IMR-90 (cell line): Measurements from ENCODE around the gene MAOA. TPM values are rescaled to one million over a fixed set of nuclear protein-coding genes. Genes with fewer than 3 reads are reported as not detected.

Experiments
- ATAC-seq: fragments of 200-7000 bp; cut with Tn5 transposase; 2 replicates; pipeline ENCODE4 v1.9.1; 2020; ENCODE audit warnings: low read depth, mild to moderate bottlenecking, moderate library complexity
- BruUV-seq: library from RNA; stranded (reverse); fragments of 400-500 nt; replicated peaks from 2 replicates; lab custom pipeline; 2021; lab: Mats Ljungman, UMichigan
- CTCF ChIA-PET: fragments of 300-600 bp; formaldehyde crosslinking; extraction: SDS; loops from one replicate; lab custom pipeline; 2021; ENCODE audit warnings: antibody characterized with exemption; lab: Yijun Ruan, JAX
- POLR2A ChIA-PET: fragments of 300-600 bp; sonication (Branson Sonifier 250); formaldehyde crosslinking; loops from one replicate; lab custom pipeline; 2022; ENCODE audit warnings: antibody characterized with exemption; ENCODE audit not compliant: unreplicated experiment; lab: Charles Lee
- DNase-seq: peaks from one replicate; pipeline ENCODE4 v3.0.0; 2013
- H2AFZ ChIP-seq: replicated peaks from 2 replicates; pipeline ENCODE3; 2013; ENCODE audit warnings: low read length, mild to moderate bottlenecking; ENCODE audit not compliant: poor library complexity
- H2AK5ac ChIP-seq: 2 replicates; pipeline ENCODE4 v1.6.1; 2013; ENCODE audit warnings: low read depth, low read length, inconsistent platforms
- H2AK9ac ChIP-seq: replicated peaks from 2 replicates; pipeline ENCODE3; 2013; ENCODE audit warnings: mild to moderate bottlenecking, low read depth, low read length, moderate library complexity; ENCODE audit not compliant: poor library complexity
- H2BK120ac ChIP-seq: 2 replicates; pipeline ENCODE4 v1.6.1; 2013; ENCODE audit warnings: low read depth, low read length, inconsistent platforms
- H2BK15ac ChIP-seq: 3 replicates; pipeline ENCODE4 v1.6.1; 2013; ENCODE audit warnings: low read depth, low read length, inconsistent platforms
- H2BK20ac ChIP-seq: 2 replicates; pipeline ENCODE4 v1.6.1; 2013; ENCODE audit warnings: low read depth, mild to moderate bottlenecking, inconsistent platforms, low read length, moderate library complexity
- H2BK5ac ChIP-seq: 2 replicates; pipeline ENCODE4 v1.6.1; 2013; ENCODE audit warnings: mild to moderate bottlenecking, low read depth, low read length, inconsistent platforms; ENCODE audit not compliant: poor library complexity, severe bottlenecking
- H3K14ac ChIP-seq: replicated peaks from 2 replicates; pipeline ENCODE4 v1.6.1; 2013; ENCODE audit warnings: low read depth, low read length, inconsistent platforms
- H3K18ac ChIP-seq: 2 replicates; pipeline ENCODE4 v1.6.1; 2013; ENCODE audit warnings: low read depth, low read length, control low read depth
- H3K23ac ChIP-seq: 2 replicates; pipeline ENCODE4 v1.6.1; 2013; ENCODE audit warnings: low read depth, low read length, inconsistent platforms
- H3K27ac ChIP-seq: 2 replicates; pipeline ENCODE4 v1.5.1; 2013; ENCODE audit warnings: mild to moderate bottlenecking, control low read depth, low read length; ENCODE audit not compliant: insufficient read depth
- H3K27me3 ChIP-seq: 2 replicates; pipeline ENCODE4 v1.6.1; 2013; ENCODE audit warnings: low read length; ENCODE audit not compliant: control insufficient read depth, insufficient read depth
- H3K36me3 ChIP-seq: 2 replicates; pipeline ENCODE4 v1.6.1; 2013; ENCODE audit warnings: low read length, mixed read lengths; ENCODE audit not compliant: control insufficient read depth, insufficient read depth
- H3K4ac ChIP-seq: 2 replicates; pipeline ENCODE4 v1.6.1; 2013; ENCODE audit warnings: low read depth, low read length, inconsistent platforms
- H3K4me1 ChIP-seq: 2 replicates; pipeline ENCODE4 v1.6.1; 2013; ENCODE audit warnings: low read length, mixed read lengths; ENCODE audit not compliant: control insufficient read depth, insufficient read depth
- H3K4me2 ChIP-seq: 2 replicates; pipeline ENCODE4 v1.6.1; 2013; ENCODE audit warnings: low read depth, mild to moderate bottlenecking, control low read depth, low read length, moderate library complexity
- H3K4me3 ChIP-seq: 2 replicates; pipeline ENCODE4 v1.5.1; 2013; ENCODE audit warnings: low read depth, mild to moderate bottlenecking, control low read depth, low read length, moderate library complexity; ENCODE audit not compliant: insufficient read depth
- H3K56ac ChIP-seq: 2 replicates; pipeline ENCODE4 v1.6.1; 2013; ENCODE audit warnings: low read length, inconsistent platforms; ENCODE audit not compliant: insufficient read depth; ENCODE audit errors: extremely low read depth
- H3K79me1 ChIP-seq, 2 experiments: 2 replicates each; pipeline ENCODE4 v1.6.1; 2013; ENCODE audit warnings: low read length in 2 of 2, inconsistent platforms in 1 of 2, low read depth in 1 of 2
- H3K9ac ChIP-seq: 2 replicates; pipeline ENCODE4 v1.6.1; 2013; ENCODE audit warnings: low read depth, low read length, control low read depth
- H3K9me1 ChIP-seq: 2 replicates; pipeline ENCODE4 v1.6.1; 2013; ENCODE audit warnings: low read length, inconsistent platforms; ENCODE audit not compliant: insufficient read depth
- H3K9me3 ChIP-seq: 2 replicates; pipeline ENCODE4 v1.6.1; 2013; ENCODE audit warnings: low read length; ENCODE audit not compliant: control insufficient read depth, insufficient read depth
- H4K20me1 ChIP-seq: 2 replicates; pipeline ENCODE4 v1.6.1; 2013; ENCODE audit warnings: low read length, inconsistent platforms; ENCODE audit not compliant: insufficient read depth
- H4K5ac ChIP-seq: 2 replicates; pipeline ENCODE4 v1.6.1; 2013; ENCODE audit warnings: mild to moderate bottlenecking, low read depth, low read length, control low read depth
- H4K8ac ChIP-seq, 2 experiments: 2 replicates each; pipeline ENCODE4 v1.6.1; 2013; ENCODE audit warnings: low read depth in 2 of 2, low read length in 2 of 2, control low read depth in 1 of 2, inconsistent platforms in 1 of 2
- H4K91ac ChIP-seq: 2 replicates; pipeline ENCODE4 v1.6.1; 2013; ENCODE audit warnings: low read depth, low read length, inconsistent platforms; ENCODE audit not compliant: insufficient read depth
- BHLHE40 ChIP-seq: fragments of 150-350 bp; IDR thresholded peaks from 2 replicates; pipeline ENCODE4 v1.6.1; 2016; ENCODE audit warnings: mild to moderate bottlenecking, low read depth, low read length
- CEBPB ChIP-seq: IDR thresholded peaks from 2 replicates; pipeline ENCODE4 v1.6.1; 2012; ENCODE audit warnings: low read depth, low read length, improper control_type of control experiment
- WGBS, 2 experiments: methylation state at CpG; one replicate each; pipeline versions ENCODE4 v1.1.5 to v1.1.7; 2013; ENCODE audit warnings: missing lambda C conversion rate in 2 of 2; ENCODE audit not compliant: insufficient read length in 1 of 2; ENCODE audit errors: extremely low coverage in 2 of 2; 5-methylcytosine and 5-hydroxymethylcytosine counted together
- dilution Hi-C: fragments of 300-500 bp; cut with HindIII; formaldehyde crosslinking; loops from one replicate; pipeline ENCODE4 v1.14.3; 2018; ENCODE audit warnings: low sequenced_read_pairs; ENCODE audit not compliant: unreplicated experiment
- in situ Hi-C: fragments of 300-500 bp; cut with MboI; formaldehyde crosslinking; loops from 3 replicates; pipeline ENCODE4 v1.14.3; 2019; ENCODE audit warnings: low sequenced_read_pairs, inconsistent platforms, mixed read lengths
- intact Hi-C: fragments of 100-400 bp; cut with micrococcal nuclease; formaldehyde crosslinking; loops from 2 replicates; pipeline ENCODE4 v1.10.0; 2022
- polyA plus RNA-seq, 3 experiments: library from polyadenylated mRNA; depleted of rRNA; stranded (reverse); fragments of >200 nt; gene quantifications; 2 replicates each; pipeline ENCODE4 v1.2.3, GENCODE V29; 2012; ENCODE audit warnings: low replicate concordance in 1 of 3
- total RNA-seq: library from RNA; depleted of rRNA; stranded (reverse); fragments of >200 nt; gene quantifications from 2 replicates; pipeline ENCODE4 v1.2.3, GENCODE V29; 2012

Gene MAOA
- total and polyA plus RNA-seq, 2 of the 4 experiments (the other 2 are of a cell fraction) = 0.14 to 0.36 TPM

DNA sequence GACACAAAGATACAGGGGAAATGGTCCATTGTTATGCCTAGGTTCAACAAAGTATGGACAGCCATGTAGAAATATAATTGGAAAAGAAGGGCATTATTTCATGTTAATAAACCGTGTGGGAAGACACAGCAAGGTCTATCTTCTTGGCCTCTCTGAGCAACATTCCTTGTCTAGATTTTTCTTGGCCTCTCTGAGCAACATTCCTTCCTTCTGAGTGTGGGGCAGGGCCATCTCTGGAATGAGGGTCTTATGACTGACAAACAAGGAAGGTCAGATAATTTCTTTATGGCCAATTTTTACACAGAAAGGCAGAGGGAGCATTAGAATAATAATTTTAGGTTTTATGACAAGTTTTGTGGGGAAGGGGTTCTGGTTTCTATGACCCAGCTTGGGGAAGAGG lies 24.3 kb upstream of the MAOA start:
- ChIA-PET POLR2A (no interaction called here), CTCF (no interaction called here)
- DNase-seq (no peak), ATAC-seq (no peak)
- no CpG with 5 or more reads among the region's 1 CpG for WGBS, 2 experiments
- no peaks in the 10 kb centered on the region for H3K79me1 ChIP-seq
- H4K91ac ChIP-seq = no peak overlapping the region
- no peak overlapping the region for H3K27ac ChIP-seq
- no peak overlapping the region for H4K5ac ChIP-seq
- in situ Hi-C loops = no loop called here
- H2BK15ac ChIP-seq = no peak overlapping the region
- peaks cover 2% of the 10 kb centered on the region for H3K27me3 ChIP-seq
- no peaks in the 10 kb centered on the region for H3K9me1 ChIP-seq
- TF ChIP-seq BHLHE40 (no peak), CEBPB (no peak)
- no peak overlapping the region for H3K56ac ChIP-seq
- H2BK20ac ChIP-seq = no peak overlapping the region
- H3K14ac ChIP-seq = no peak overlapping the region
- no peak overlapping the region for H2AK5ac ChIP-seq
- H2AFZ ChIP-seq = no peak overlapping the region
- no peaks in the 10 kb centered on the region for H4K20me1 ChIP-seq
- H3K18ac ChIP-seq = no peak overlapping the region
- H2BK120ac ChIP-seq = no peak overlapping the region
- no peak overlapping the region for H3K9ac ChIP-seq
- H2AK9ac ChIP-seq = no peak overlapping the region
- intact Hi-C loops = no loop called here
- H4K8ac ChIP-seq = no peak overlapping the region
- no peak overlapping the region for H3K4me3 ChIP-seq
- H3K9me3 ChIP-seq = no peaks in the 10 kb centered on the region
- no peak overlapping the region for H3K4me2 ChIP-seq
- H3K36me3 ChIP-seq = no peaks in the 10 kb centered on the region
- no peak overlapping the region for H2BK5ac ChIP-seq
- no TSS peak for BruUV-seq
- no peak overlapping the region for H3K23ac ChIP-seq
- dilution Hi-C loops = no loop called here
- H3K4me1 ChIP-seq = no peaks in the 10 kb centered on the region
- no peak overlapping the region for H3K4ac ChIP-seq
